ENCODE results near the gene PGBD5.

Gene PGBD5

GRCh38 chr1:230327892-230328284, 98.2 kb downstream of the PGBD5 start:
- ATAC-seq = no peak
- TF ChIP-seq ZNF565 (CRISPR knock-in tag; conservative IDR thresholded peaks at IDR 0.05; ENCODE audit: low read depth) (no peak), ZNF8 (CRISPR knock-in tag; IDR thresholded peaks at IDR 0.05) (no peak), ZFP3 (CRISPR knock-in tag; IDR thresholded peaks at IDR 0.05) (no peak), ZFP30 (CRISPR knock-in tag; IDR thresholded peaks at IDR 0.05) (no peak), TOX (CRISPR knock-in tag; IDR thresholded peaks at IDR 0.05; ENCODE audit: borderline replicate concordance) (no peak), CREB5 (CRISPR knock-in tag; IDR thresholded peaks at IDR 0.05; ENCODE audit: low read depth) (no peak), BACH2 (CRISPR knock-in tag; IDR thresholded peaks at IDR 0.05; ENCODE audit: borderline replicate concordance) (no peak), POU6F1 (CRISPR knock-in tag; IDR thresholded peaks at IDR 0.05; ENCODE audit: borderline replicate concordance, low read depth) (no peak), ZNF70 (CRISPR knock-in tag; IDR thresholded peaks at IDR 0.05) (no peak), ZC3H10 (CRISPR knock-in tag; IDR thresholded peaks at IDR 0.05) (no peak), OSR1 (CRISPR knock-in tag; IDR thresholded peaks at IDR 0.05) (no peak)
- TF ChIP-seq, protein P1, sequence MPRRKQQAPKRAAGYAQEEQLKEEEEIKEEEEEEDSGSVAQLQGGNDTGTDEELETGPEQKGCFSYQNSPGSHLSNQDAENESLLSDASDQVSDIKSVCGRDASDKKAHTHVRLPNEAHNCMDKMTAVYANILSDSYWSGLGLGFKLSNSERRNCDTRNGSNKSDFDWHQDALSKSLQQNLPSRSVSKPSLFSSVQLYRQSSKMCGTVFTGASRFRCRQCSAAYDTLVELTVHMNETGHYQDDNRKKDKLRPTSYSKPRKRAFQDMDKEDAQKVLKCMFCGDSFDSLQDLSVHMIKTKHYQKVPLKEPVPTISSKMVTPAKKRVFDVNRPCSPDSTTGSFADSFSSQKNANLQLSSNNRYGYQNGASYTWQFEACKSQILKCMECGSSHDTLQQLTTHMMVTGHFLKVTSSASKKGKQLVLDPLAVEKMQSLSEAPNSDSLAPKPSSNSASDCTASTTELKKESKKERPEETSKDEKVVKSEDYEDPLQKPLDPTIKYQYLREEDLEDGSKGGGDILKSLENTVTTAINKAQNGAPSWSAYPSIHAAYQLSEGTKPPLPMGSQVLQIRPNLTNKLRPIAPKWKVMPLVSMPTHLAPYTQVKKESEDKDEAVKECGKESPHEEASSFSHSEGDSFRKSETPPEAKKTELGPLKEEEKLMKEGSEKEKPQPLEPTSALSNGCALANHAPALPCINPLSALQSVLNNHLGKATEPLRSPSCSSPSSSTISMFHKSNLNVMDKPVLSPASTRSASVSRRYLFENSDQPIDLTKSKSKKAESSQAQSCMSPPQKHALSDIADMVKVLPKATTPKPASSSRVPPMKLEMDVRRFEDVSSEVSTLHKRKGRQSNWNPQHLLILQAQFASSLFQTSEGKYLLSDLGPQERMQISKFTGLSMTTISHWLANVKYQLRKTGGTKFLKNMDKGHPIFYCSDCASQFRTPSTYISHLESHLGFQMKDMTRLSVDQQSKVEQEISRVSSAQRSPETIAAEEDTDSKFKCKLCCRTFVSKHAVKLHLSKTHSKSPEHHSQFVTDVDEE (CRISPR knock-in tag; IDR thresholded peaks at IDR 0.05) = no peak

GRCh38 chr1:230326971-230327891, 98.9 kb downstream of the PGBD5 start:
- no peak for ATAC-seq
- TF ChIP-seq POU6F1 (CRISPR knock-in tag; IDR thresholded peaks at IDR 0.05; ENCODE audit: borderline replicate concordance, low read depth) (no peak), GLIS3 (CRISPR knock-in tag; IDR thresholded peaks at IDR 0.05) (no peak), ZNF565 (CRISPR knock-in tag; conservative IDR thresholded peaks at IDR 0.05; ENCODE audit: low read depth) (no peak), TOX (CRISPR knock-in tag; IDR thresholded peaks at IDR 0.05; ENCODE audit: borderline replicate concordance) (no peak), ISL1 (CRISPR knock-in tag; IDR thresholded peaks at IDR 0.05) (no peak), ZFP3 (CRISPR knock-in tag; IDR thresholded peaks at IDR 0.05) (no peak), TCF4 (CRISPR knock-in tag; IDR thresholded peaks at IDR 0.05; ENCODE audit: borderline replicate concordance) (no peak), PATZ1 (CRISPR knock-in tag; IDR thresholded peaks at IDR 0.05; ENCODE audit: borderline replicate concordance) (no peak), ZNF8 (CRISPR knock-in tag; IDR thresholded peaks at IDR 0.05) (no peak), ARNTL (CRISPR knock-in tag; IDR thresholded peaks at IDR 0.05; ENCODE audit: borderline replicate concordance, low read depth) (no peak), RARB (CRISPR knock-in tag; IDR thresholded peaks at IDR 0.05) (no peak), CREB5 (CRISPR knock-in tag; IDR thresholded peaks at IDR 0.05; ENCODE audit: low read depth) (no peak), CSDC2 (CRISPR knock-in tag; IDR thresholded peaks at IDR 0.05) (no peak), ZC3H10 (CRISPR knock-in tag; IDR thresholded peaks at IDR 0.05) (no peak), PPARA (CRISPR knock-in tag; IDR thresholded peaks at IDR 0.05; ENCODE audit: borderline replicate concordance) (no peak)

Measured in SK-N-SH treated with all-trans-retinoic acid at 6 μM for 48 hours (cell line).